GM21825 (cell line): Measurements from ENCODE around the gene BTN3A1.
"Not testable (repeated sequence)": the region's sequence is repeated elsewhere in the genome, so short reads cannot be mapped to it uniquely, and the experiment has no call there.

ENCODE experiments used
- ATAC-seq: cut with Tn5 transposase; IDR thresholded peaks from one replicate; pipeline ENCODE4 v1.9.1; 2021; ENCODE audit warnings: mild to moderate bottlenecking, moderate library complexity; ENCODE audit not compliant: unreplicated experiment

Gene BTN3A1

DNA sequence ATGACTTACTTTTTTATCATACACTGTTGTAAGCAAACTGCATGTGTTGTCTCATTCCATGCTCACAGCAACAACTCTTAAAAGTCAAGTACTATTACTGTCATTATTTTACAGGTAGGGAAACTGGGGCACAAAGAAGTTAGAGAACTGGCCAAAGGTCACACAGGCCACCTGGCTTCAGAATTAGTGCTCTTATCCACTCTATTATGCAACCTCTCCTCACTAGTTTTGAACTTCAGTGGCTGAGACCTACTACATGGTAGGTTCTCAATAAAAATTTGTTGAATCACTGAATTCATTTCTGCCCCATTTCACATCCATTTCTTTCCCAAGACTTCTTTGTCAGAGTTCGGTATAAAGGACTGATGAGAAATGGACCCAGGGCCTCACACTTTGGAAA lies 35.9 kb downstream of the BTN3A1 start:
- ATAC-seq, result no peak

DNA sequence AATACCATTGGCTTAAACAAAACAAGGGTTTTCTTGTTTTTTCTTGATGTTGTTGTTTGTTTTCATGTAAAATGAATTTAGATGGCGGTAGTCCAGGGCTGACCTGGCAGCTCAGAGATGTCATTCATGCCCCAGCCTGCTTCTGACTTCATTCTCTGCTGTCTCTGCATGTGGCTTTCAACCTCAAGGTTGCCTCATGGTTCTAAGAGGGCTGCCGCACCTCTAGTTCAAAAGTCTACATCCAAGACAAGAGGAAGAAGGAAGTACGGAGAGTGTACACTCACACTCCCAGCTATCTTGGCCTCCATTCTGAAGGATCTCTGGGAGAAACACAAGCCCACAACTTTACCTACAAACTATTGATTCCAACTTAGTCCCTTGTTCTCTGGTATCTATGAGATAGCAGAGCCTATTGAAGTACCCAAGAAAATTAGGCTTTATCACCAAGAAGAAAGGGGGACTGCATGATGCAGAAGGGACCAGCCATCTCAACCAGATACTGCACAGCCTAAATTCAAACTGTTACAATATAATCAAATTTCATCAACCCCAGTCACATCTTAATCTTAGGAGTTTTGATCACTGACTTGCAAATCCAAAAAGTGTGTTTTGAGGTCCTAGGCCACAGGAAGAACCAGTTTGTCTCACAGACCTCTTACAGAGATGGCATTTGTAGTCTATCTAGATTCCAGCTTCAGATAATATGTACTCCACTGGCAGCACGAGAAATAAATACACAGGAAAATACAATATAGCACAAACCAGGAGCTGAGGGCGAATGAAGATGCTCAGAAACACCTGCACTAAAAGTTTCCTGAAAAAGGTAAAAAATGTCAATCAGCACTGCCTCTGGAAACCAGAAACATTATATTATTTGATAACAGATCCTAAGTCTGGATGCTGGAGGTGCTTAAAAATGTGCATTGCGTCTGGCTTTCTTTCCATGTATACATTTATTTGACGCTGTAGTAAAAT lies 37.4 kb downstream of the BTN3A1 start:
- ATAC-seq, result no peak

DNA sequence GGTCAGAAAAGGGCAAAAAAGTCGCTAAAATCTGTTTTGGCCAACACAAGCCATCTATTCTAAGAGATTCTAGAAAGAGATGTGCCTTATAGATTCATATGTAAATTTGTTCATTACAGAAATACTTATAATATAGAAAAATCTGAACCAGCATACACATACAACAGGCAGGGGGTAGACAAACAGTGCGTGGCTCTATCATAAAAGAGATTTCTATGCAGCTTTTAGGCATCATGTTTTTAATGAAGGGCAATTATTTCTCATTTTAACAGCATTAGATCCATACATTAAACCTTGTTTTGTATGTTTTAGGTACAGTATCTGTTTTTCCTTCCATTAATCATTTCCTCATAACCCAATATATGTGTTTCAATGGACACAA lies 38.9 kb downstream of the BTN3A1 start:
- ATAC-seq, result no peak

DNA sequence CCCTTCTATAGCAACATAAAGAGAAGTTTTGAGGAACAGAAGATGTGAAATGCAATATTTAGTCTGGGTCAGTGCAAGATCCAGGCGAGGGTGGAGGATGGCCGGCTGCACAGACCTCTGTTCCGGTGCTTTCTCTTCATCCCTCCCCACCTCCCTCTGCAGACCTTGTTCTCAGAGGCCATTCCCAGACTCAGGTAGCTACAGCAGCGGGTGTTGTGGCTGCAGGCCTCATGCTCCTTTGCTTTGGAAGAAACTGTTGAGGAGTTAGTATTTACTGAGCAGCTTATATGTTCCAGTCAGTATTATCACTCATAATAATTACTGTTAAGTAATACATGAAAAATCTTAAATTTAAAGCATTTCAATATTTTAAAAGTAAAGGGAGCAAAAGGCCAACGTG lies 39.9 kb downstream of the BTN3A1 start:
- no peak for ATAC-seq

DNA sequence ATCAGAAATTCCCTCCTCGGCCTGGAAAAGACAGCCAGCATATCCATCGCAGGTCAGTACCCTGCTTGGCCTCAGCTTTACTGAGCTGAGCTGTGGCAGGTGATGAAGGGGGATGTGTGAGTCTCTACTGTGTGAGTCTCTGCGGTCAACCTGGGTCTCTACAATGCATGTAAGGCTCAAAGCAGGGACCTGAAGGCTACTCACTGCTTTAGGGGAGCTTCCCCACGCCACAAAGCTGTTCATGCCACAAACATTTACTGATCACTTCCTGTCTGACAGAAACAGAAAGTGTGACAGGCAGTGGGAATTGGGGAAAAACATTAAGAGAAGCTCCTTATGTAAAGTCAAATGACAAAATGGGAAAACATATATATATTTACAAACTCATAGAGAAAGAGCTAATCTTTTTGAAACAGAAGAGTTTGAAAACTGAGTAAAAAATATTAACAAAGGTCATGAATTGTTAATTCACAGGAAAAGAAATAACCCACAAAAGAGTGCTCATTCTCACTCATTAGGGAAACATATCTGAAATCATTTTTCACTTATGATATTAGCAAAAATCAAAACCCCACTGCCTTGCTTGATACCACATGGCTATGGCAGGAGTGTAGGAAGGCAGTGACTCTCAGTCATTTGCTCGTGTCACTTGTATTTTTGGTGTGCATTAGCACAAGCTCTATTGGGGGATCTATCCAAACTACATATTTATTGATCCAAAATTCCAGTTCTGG lies 44.0 kb downstream of the BTN3A1 start:
- ATAC-seq, result peak; percentile 67

DNA sequence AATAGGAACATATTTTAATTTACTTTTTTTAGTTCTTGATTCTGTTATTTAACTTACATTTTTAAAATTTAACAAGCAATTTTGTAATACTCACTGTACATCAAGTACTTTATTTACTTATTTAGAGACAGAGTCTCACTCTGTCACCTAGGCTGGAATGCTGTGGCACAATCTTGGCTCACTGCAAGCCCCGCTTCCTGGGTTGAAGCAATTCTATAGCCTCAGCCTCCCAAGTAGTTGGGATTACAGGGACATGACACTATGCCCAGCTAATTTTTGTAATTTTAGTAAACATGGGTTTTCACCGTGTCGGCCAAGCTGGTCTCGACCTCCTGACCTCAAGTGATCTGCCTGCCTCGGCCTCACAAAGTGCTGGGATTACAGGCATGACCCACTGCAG lies 45.2 kb downstream of the BTN3A1 start:
- ATAC-seq, result no peak

DNA sequence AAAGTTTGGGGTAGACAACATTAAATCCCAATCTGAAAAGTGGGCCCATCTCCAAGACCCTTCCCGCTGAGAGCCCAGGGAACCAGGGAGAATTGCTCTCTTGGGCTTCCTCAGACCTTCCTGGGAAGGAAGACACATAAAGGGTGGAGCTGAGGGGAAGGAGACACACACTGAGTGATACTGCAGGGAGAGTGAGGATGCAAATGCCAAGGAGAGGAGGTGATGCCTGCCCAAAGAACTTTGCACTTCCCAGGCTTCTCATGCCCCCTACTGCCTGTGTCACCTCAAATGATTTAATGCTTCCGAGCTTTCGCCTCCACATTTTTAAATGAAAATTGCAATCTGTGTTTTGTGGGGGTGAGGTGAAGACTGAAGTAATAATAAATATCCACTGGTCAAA lies 48.2 kb downstream of the BTN3A1 start:
- ATAC-seq, result no peak

DNA sequence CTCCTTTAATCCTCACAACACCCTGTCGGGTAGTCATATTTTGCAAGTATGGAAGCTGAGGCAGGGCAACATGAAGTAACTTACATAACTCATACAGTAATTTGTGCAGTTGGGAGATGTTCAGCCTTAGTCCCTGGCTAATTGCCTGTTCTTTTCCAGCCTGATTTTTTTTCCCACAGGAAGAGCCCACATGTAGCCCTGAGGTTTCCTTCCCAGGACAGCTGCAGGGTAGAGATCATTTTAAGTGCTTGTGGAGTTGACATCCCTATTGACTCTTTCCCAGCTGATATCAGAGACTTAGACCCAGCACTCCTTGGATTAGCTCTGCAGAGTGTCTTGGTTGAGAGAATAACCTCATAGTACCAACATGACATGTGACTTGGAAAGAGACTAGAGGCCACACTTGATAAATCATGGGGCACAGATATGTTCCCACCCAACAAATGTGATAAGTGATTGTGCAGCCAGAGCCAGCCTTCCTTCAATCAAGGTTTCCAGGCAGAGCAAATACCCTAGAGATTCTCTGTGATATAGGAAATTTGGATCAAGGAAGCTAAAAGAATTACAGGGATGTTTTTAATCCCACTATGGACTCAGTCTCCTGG lies 50.7 kb downstream of the BTN3A1 start:
- no peak for ATAC-seq

DNA sequence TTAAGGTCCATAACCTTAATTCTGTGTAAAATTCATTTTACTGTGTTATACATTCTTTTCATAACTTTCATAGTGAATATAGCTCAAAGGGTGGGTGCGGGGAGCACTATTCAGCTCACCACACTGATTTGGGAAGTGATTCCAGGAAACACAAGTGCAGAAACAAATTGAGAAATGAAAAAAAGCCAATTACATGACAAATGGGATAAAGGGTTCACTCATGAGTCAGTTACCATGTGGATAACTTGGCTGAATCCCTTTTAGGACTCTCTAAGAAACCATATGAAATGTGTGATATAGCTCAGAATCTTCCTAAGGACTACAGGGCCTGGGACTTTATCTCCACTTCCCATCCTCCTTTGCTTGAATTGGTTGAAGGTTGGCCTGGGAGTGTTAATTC lies 52.6 kb downstream of the BTN3A1 start:
- no peak for ATAC-seq

DNA sequence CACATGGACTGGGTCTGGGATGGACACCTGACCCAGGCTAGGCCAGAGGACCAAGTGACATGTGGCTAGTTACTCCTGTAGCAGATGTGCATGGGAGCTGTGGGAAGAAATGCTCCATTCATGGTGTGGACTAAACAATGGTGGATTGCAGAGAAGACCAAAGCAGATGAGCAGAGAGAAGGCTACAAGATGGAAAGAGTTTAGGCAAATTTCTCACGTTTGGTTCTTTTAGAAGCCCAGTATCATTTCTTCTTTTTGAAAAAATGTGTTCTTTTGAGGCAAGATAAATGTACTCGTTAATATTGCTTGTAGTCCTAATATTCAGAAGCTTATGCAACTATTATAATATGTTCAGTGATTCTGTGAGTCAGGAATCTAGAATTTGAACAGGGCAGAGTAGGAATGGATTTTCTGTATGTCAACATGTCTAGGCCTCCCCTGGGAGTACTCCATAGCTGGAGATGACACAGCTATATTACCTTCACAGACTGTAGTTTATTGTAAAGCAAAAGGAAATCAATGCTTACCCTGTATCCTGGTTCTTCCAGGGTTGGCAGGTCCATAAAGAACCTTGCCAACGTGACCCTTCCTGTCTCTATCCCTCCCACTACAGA lies 53.4 kb downstream of the BTN3A1 start:
- ATAC-seq, result no peak

DNA sequence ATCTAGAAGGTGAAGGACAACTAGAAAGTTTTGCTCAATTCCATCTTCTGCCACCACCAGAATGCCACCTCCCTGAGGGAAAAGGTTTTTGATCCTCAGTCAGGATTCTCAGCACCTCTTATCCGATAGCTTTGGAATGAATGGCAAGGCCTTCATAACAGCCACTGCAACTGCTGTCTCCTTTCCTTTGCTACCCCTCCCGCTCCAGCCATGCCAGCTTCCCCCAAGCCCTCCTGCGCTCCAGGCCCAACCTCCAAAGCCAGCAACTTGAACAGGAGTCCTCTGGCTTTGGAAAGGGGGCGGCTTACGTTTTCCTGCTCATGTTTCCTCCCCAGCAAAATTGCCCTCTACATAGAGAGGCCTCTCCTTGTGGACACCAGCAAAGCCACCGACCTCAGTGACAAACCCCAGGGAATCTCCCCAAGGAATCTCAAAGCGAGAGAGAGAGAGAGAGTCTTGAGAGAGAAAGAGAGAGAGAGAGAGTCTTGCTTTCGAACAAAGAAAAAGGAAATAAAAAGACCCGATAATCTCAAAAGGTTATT lies 55.3 kb downstream of the BTN3A1 start:
- peak; percentile 24 for ATAC-seq

DNA sequence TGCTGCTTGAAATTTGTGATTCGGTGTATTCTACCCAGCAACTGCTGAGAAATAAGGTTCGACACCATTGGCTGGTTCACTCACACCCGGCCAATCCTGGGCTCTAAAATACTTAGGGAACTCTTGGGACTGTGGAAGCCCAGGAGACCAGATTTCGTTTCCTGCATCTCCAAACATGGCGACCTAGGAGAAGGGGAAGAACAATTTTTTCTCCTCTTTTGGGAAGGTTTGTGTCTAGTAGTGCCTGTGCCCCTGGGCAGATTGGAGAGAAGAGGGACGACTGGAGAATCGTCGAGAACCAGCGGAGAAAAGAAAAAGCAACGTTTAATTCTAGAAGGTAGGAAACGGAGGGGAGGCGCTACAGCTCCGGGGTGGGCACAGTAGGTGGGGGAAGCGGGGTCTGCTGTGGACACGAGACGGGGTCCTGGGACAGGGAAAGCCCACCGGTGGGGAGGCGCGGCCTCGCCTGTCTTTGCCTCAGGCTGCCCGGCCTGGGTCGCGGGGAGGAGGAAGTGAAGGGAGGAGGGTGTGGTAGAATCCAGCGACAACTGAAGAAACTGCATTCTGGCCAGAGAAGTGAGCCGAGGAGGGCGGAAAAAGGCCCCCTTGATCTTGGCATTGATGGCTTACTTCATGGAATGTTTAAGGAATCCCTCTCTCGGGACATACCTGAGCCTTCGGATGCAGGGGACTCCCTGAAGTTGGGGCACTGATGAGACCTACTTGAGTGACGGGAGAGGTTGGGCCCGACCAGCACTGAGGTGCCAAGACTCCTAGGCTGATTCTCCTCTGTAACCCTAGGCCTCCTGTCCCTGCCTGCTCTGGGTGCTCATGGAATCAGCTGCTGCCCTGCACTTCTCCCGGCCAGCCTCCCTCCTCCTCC lies 56.0 kb downstream of the BTN3A1 start, which contains the start of gene BTN2A1:
BTN2A1 (plus strand) TSS at position 150 of the 883 bp plus-strand sequence; CDS start at position 832, 682 bp downstream.
- peak; percentile 96 for ATAC-seq

DNA sequence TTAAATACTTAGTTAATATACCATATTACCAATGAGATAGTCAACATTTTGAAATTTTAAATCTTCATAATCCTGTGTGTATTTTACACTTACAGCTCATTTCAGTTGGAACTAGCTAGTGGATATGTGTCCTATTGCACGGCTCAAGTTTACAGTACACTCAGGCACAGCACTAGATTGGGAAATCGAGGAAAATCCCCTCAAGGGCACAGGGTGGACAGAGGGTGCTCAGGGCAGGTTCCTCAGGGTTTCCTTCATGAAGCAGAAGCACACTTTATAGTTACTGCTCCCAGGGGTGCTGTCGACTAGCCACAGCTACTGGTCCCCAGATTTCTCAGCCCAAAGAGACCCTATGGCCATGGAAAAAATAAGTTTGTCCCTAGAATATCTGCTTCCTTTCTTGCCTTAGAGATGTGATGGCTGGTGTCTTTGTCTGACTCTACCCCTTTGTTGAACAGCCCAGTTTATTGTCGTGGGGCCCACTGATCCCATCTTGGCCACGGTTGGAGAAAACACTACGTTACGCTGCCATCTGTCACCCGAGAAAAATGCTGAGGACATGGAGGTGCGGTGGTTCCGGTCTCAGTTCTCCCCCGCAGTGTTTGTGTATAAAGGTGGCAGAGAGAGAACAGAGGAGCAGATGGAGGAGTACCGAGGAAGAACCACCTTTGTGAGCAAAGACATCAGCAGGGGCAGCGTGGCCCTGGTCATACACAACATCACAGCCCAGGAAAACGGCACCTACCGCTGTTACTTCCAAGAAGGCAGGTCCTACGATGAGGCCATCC lies 57.1 kb downstream of the BTN3A1 start:
- ATAC-seq, result no peak

DNA sequence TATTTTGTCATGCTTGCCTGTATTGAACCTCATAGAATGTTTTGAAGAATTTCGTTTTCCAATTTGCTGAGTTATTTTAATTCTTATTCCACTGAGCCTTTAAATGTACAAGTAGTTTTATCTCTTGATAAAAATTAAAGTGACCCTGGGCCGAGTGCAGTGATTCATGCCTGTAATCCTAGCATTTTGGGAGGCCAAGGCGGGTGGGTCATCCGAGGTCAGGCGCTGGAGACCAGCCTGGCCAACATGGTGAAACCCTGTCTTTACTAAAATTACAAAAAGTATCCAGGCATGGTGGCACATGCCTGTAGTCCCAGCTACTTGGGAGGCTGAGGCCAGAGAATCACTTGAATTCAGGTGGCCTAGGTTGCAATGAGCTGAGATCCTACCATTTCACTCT lies 59.3 kb downstream of the BTN3A1 start:
- ATAC-seq, result not testable (repeated sequence)

DNA sequence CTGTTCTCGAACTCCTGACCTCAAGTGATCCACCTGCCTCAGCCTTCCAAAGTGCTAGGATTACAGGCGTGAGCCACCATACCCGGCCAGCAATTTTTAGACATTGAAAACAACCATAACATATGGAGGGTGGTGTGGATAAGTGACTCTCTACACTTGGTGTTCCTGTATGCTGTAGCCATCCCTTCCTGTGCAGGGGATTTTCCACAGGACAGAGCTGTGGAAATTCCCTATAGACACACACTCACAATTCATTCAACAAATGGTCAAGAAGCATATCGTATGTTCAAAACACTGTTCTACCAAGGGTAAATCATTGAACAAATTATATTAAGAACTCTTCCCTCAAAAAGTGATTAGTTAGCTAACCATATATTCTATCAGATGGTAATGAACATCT lies 61.9 kb downstream of the BTN3A1 start:
- ATAC-seq, result no peak

DNA sequence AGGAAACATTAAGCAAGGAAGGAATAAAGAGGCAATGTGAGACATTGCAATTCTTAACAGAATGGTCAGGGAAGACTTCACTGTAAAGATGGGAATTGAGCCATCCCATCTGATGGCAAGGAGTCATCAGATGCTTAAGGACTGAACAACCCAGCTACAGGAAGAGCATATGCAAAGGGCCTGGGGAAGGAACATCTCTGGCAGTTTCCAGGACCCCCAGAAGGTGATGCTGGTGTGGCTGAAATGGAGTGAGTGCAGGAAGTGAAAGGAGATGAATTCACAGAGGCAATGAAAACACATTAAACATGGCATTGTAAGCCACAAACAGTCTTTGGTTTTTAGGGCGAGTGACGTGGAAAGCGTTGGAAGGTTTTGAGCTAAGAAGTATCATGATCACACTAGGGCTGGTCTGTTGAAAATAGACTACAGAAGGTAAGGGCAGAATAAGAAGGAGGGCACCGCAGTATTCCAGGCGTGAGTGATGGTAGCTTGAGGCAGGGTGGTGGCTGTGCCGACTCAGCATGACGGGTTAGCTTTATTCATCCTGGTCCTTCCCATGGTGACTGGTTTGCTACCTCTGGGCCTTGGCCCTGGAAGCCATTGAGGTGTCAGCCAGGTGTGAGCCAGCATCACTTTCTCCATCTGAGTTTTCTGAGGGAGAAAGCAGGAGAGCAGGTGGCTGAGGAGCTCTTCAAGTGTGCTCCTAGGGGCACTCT lies 62.5 kb downstream of the BTN3A1 start:
- ATAC-seq, result no peak
